ENCODE measurements around the gene SMG9.

The SMG9 gene

GRCh38 chr19:43781630-43782310 is 27.0 kb upstream of the SMG9 start:
- H3K4me3 ChIP-seq (ENCODE audit: low read depth, low read length), result no peak overlapping the region
- H3K27ac ChIP-seq, result no peak overlapping the region
- DNase-seq, result no peak
- no peaks in the 10 kb centered on the region for H3K9me3 ChIP-seq (ENCODE audit: severe bottlenecking)
- TF ChIP-seq, protein P1, sequence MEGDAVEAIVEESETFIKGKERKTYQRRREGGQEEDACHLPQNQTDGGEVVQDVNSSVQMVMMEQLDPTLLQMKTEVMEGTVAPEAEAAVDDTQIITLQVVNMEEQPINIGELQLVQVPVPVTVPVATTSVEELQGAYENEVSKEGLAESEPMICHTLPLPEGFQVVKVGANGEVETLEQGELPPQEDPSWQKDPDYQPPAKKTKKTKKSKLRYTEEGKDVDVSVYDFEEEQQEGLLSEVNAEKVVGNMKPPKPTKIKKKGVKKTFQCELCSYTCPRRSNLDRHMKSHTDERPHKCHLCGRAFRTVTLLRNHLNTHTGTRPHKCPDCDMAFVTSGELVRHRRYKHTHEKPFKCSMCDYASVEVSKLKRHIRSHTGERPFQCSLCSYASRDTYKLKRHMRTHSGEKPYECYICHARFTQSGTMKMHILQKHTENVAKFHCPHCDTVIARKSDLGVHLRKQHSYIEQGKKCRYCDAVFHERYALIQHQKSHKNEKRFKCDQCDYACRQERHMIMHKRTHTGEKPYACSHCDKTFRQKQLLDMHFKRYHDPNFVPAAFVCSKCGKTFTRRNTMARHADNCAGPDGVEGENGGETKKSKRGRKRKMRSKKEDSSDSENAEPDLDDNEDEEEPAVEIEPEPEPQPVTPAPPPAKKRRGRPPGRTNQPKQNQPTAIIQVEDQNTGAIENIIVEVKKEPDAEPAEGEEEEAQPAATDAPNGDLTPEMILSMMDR (IDR thresholded peaks at IDR 0.05; ENCODE audit: low read depth, low read length), result no peak
- no peaks in the 10 kb centered on the region for H3K27me3 ChIP-seq (ENCODE audit: insufficient read depth, low read depth, severe bottlenecking)
- no peaks in the 10 kb centered on the region for H3K36me3 ChIP-seq

DNA sequence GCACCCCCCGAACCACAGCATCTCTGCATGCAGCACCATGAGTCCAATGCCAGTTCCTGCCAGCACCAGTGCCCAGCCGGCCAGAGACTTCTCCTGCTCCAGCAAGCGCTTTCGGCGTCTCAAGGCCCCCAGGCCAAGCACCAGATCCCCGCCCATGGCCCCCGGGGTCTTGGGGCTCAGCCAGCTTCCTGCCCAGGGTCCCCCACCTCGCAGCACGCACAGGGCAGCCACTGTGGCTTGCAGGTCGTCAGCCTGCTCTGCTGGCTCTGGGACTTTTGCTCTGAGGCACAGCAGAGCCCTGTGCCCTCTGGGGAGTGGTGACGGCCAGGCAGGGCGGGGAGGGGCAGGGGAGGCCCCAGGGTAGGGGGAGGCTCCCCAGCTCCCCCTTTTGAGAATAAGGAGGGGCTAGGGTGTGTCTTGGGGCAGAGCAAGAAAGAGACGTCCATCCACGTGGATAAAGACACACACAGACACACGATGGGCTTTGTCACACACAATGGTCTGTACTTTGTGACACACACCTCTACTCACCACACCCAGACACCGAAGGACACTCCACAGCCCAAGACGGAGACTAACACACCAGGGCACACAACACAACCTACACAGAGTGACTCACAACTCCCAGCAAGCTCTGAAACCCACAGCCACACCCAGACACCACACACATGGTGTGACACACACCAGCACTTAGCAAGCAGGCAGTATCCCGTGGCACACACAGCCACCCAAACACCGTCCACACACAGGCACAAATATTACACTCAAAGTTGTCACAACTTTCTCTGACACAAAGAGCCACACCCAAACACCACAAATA is 26.2 kb upstream of the SMG9 start, which contains the start of gene KCNN4:
Gene KCNN4 (minus strand): TSS at position 268 of the 820 bp plus-strand sequence. CDS start 112 bp downstream, at position 156.
- no peak for DNase-seq
- no peaks in the 10 kb centered on the region for H3K27me3 ChIP-seq (ENCODE audit: insufficient read depth, low read depth, severe bottlenecking)
- no peak within 1 kb of the TSS for H3K4me3 ChIP-seq (ENCODE audit: low read depth, low read length)
- no peaks in the 10 kb centered on the region for H3K9me3 ChIP-seq (ENCODE audit: severe bottlenecking)
- TF ChIP-seq, protein P1 (IDR thresholded peaks at IDR 0.05; ENCODE audit: low read depth, low read length), result no peak
- no peaks in the 10 kb centered on the region for H3K36me3 ChIP-seq
- H3K27ac ChIP-seq, result no peak within 1 kb of the TSS

- Histone ChIP-seq H3K27ac (no peak overlapping the region), H3K9me3 (ENCODE audit: severe bottlenecking) (no peaks in the 10 kb centered on the region), H3K36me3 (no peaks in the 10 kb centered on the region), H3K4me3 (ENCODE audit: low read depth, low read length) (no peak overlapping the region), H3K27me3 (ENCODE audit: insufficient read depth, low read depth, severe bottlenecking) (no peaks in the 10 kb centered on the region)
- no peak for DNase-seq
- TF ChIP-seq, protein P1 (IDR thresholded peaks at IDR 0.05; ENCODE audit: low read depth, low read length), result no peak
These were observed 25.1 kb upstream of the SMG9 start for GRCh38 chr19:43779820-43780219.

DNA sequence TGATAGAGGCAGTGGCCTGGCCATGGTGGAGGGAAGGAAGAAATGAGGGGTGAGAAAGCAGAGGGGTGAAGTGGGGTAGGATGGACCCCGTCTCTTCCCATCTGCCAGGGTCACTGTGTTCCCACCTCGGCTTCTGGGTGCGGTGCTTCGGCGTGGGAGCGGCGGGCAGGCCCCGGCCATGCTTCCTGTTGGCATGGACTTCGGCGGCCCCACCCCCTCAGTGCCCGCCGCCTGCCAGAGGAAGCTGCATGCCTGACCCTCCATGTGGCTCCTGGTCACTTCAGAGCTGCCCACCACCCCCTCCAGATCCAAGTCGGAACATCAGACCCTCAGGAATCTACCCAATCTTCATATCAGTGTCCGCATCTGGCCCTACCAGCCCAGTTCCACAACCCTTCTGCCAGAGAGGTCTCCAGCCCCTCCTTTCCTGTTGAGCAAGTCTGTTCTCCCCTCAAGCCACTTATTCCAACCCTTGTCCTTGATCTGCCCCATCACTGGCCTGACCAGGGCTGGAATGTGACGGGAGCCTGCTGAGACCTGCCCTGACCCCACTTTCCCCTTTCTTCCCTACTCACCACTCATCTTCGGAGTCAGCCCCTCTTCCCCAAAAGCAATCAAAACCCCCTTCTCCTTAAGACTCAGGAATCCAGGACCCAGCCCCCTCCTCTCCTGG is 24.5 kb upstream of the SMG9 start:
- no peaks in the 10 kb centered on the region for H3K36me3 ChIP-seq
- no peak overlapping the region for H3K27ac ChIP-seq
- DNase-seq, result no peak
- TF ChIP-seq, protein P1 (IDR thresholded peaks at IDR 0.05; ENCODE audit: low read depth, low read length), result no peak
- H3K27me3 ChIP-seq (ENCODE audit: insufficient read depth, low read depth, severe bottlenecking), result no peaks in the 10 kb centered on the region
- H3K9me3 ChIP-seq (ENCODE audit: severe bottlenecking), result no peaks in the 10 kb centered on the region
- no peak overlapping the region for H3K4me3 ChIP-seq (ENCODE audit: low read depth, low read length)

GRCh38 chr19:43778651-43779050 is 23.9 kb upstream of the SMG9 start:
- no peak overlapping the region for H3K27ac ChIP-seq
- TF ChIP-seq, protein P1 (IDR thresholded peaks at IDR 0.05; ENCODE audit: low read depth, low read length), result no peak

More at GRCh38 chr19:43778651-43779050, 23.9 kb upstream of the SMG9 start:
- DNase-seq, result no peak
- H3K27me3 ChIP-seq (ENCODE audit: insufficient read depth, low read depth, severe bottlenecking), result no peaks in the 10 kb centered on the region
- no peaks in the 10 kb centered on the region for H3K9me3 ChIP-seq (ENCODE audit: severe bottlenecking)
- no peaks in the 10 kb centered on the region for H3K36me3 ChIP-seq
- H3K4me3 ChIP-seq (ENCODE audit: low read depth, low read length), result no peak overlapping the region
